Measurements from ENCODE around the gene PEX6. TPM values are rescaled to one million over a fixed set of nuclear protein-coding genes. Genes with fewer than 3 reads are reported as not detected.

The PEX6 gene
- total and polyA plus RNA-seq, 2 of the 13 experiments (the other 11 are each of a cell fraction or from before 2014, with no cell fraction given): 5.1 to 6.7 TPM

GRCh38 chr6:42928986-42929820, 49.8 kb downstream of the PEX6 start, which contains the start of gene CNPY3 (continued):
- TF ChIP-seq REST (IDR thresholded peaks at IDR 0.05; ENCODE audit: borderline replicate concordance in 1 of 2, low read depth in 1 of 2, low read length in 2 of 2) (0 out of 4 replicates have a peak, but pooled peaks of 1 of the 2 experiments have one; percentile 49), NR2F6 (IDR thresholded peaks at IDR 0.05) (no peak), NR2F6 (CRISPR knock-in tag; IDR thresholded peaks at IDR 0.05) (peak; percentile 53), TRIM24 (CRISPR knock-in tag; IDR thresholded peaks at IDR 0.05) (no peak), CC2D1A (CRISPR knock-in tag; IDR thresholded peaks at IDR 0.05) (peak; percentile 64), ZFP90 (CRISPR knock-in tag; IDR thresholded peaks at IDR 0.05; ENCODE audit: borderline replicate concordance) (peak; percentile 97), FOSL2 (CRISPR knock-in tag; IDR thresholded peaks at IDR 0.05) (peak; percentile 56; the same call in 1 of the 2 replicates), HMGA1 (CRISPR knock-in tag; conservative IDR thresholded peaks at IDR 0.05) (no peak), RNF219 (CRISPR knock-in tag; IDR thresholded peaks at IDR 0.05) (0 out of 2 replicates have a peak, but pooled peaks have one; percentile 86), CSRNP1 (CRISPR knock-in tag; IDR thresholded peaks at IDR 0.05) (peak; percentile 99), ZBTB7B (CRISPR knock-in tag; IDR thresholded peaks at IDR 0.05) (peak; percentile 74), REL (CRISPR knock-in tag; conservative IDR thresholded peaks at IDR 0.05) (peak; percentile 100), TFE3 (CRISPR knock-in tag; IDR thresholded peaks at IDR 0.05) (peak; percentile 91), HDAC1 (CRISPR knock-in tag; IDR thresholded peaks at IDR 0.05) (peak; percentile 96)

Data from HepG2 (cell line).